Cortex of kidney (tissue), 1 donor: ENCODE results near the gene ARHGAP26.

Source experiments
- DNase-seq: peaks from one replicate; lab custom pipeline; 2025; lab: John Stamatoyannopoulos, UW

ARHGAP26 gene

GRCh38 chr5:143040622-143041021 lies 270.4 kb downstream of the ARHGAP26 start:
- DNase-seq, result no peak

- no peak for DNase-seq
These were observed 271.3 kb downstream of the ARHGAP26 start for GRCh38 chr5:143041461-143041860.

- no peak for DNase-seq
These were observed 272.0 kb downstream of the ARHGAP26 start for GRCh38 chr5:143041972-143042770.

GRCh38 chr5:143044265-143044664 lies 274.1 kb downstream of the ARHGAP26 start:
- no peak for DNase-seq

GRCh38 chr5:143045062-143045461 lies 274.9 kb downstream of the ARHGAP26 start:
- no peak for DNase-seq

GRCh38 chr5:143046314-143046713 lies 276.1 kb downstream of the ARHGAP26 start:
- no peak for DNase-seq

GRCh38 chr5:143047091-143047490 lies 276.9 kb downstream of the ARHGAP26 start:
- no peak for DNase-seq

- DNase-seq, result no peak
These were observed 280.0 kb downstream of the ARHGAP26 start for GRCh38 chr5:143050183-143050582.

- no peak for DNase-seq
These were observed 281.3 kb downstream of the ARHGAP26 start for GRCh38 chr5:143051244-143052058.

GRCh38 chr5:143052967-143053682 lies 282.9 kb downstream of the ARHGAP26 start:
- DNase-seq, result no peak

GRCh38 chr5:143053780-143054179 lies 283.6 kb downstream of the ARHGAP26 start:
- no peak for DNase-seq

GRCh38 chr5:143054480-143054941 lies 284.3 kb downstream of the ARHGAP26 start:
- no peak for DNase-seq

GRCh38 chr5:143055596-143056338 lies 285.6 kb downstream of the ARHGAP26 start:
- DNase-seq, result no peak

GRCh38 chr5:143056339-143056704 lies 286.1 kb downstream of the ARHGAP26 start:
- DNase-seq, result no peak

- DNase-seq, result no peak
These were observed 286.8 kb downstream of the ARHGAP26 start for GRCh38 chr5:143056792-143057579.

GRCh38 chr5:143057580-143057999 lies 287.4 kb downstream of the ARHGAP26 start:
- no peak for DNase-seq

- DNase-seq, result no peak
These were observed 289.2 kb downstream of the ARHGAP26 start for GRCh38 chr5:143059355-143059754.

- DNase-seq, result no peak
These were observed 290.0 kb downstream of the ARHGAP26 start for GRCh38 chr5:143059976-143060765.

GRCh38 chr5:143061161-143061945 lies 291.2 kb downstream of the ARHGAP26 start:
- no peak for DNase-seq
